H9 (cell line): ENCODE measurements around the gene RFX8. TPM values are rescaled to one million over a fixed set of nuclear protein-coding genes. Genes with fewer than 3 reads are reported as not detected.

Source experiments
- DNase-seq: peaks from one replicate; pipeline ENCODE4 v3.0.0-alpha.2; 2017
- H2AFZ ChIP-seq: one replicate; pipeline ENCODE4 v1.6.1; 2013; ENCODE audit warnings: mild to moderate bottlenecking, low read length, control low read depth, moderate library complexity
- H2AK5ac ChIP-seq: 2 replicates; pipeline ENCODE4 v1.6.1; 2013; ENCODE audit warnings: low read length, control low read depth, mixed read lengths; ENCODE audit not compliant: insufficient read length
- H2BK120ac ChIP-seq: one replicate; pipeline ENCODE4 v1.6.1; 2013; ENCODE audit warnings: low read depth, mild to moderate bottlenecking, low read length, control low read depth, inconsistent platforms; ENCODE audit not compliant: poor library complexity, severe bottlenecking
- H2BK12ac ChIP-seq: 2 replicates; pipeline ENCODE4 v1.6.1; 2013; ENCODE audit warnings: low read length, control low read depth, mixed read lengths, low read depth; ENCODE audit not compliant: insufficient read length
- H2BK15ac ChIP-seq: 2 replicates; pipeline ENCODE4 v1.6.1; 2013; ENCODE audit warnings: low read depth, low read length, control low read depth
- H2BK20ac ChIP-seq: one replicate; pipeline ENCODE4 v1.6.1; 2013; ENCODE audit warnings: low read depth, mild to moderate bottlenecking, low read length, control low read depth, inconsistent platforms; ENCODE audit not compliant: poor library complexity, severe bottlenecking
- H2BK5ac ChIP-seq: 2 replicates; pipeline ENCODE4 v1.6.1; 2013; ENCODE audit warnings: low read length, control low read depth, mixed read lengths; ENCODE audit not compliant: insufficient read length
- H3K14ac ChIP-seq: 2 replicates; pipeline ENCODE4 v1.6.1; 2013; ENCODE audit warnings: low read length, control low read depth; ENCODE audit not compliant: insufficient read depth
- H3K18ac ChIP-seq: 2 replicates; pipeline ENCODE4 v1.6.1; 2013; ENCODE audit warnings: low read depth, mild to moderate bottlenecking, mixed read lengths, low read length, control low read depth; ENCODE audit not compliant: insufficient read length
- H3K23ac ChIP-seq: 2 replicates; pipeline ENCODE4 v1.6.1; 2013; ENCODE audit warnings: low read length, control low read depth, mixed read lengths, low read depth; ENCODE audit not compliant: insufficient read length
- H3K23me2 ChIP-seq: 2 replicates; pipeline ENCODE4 v1.6.1; 2013; ENCODE audit warnings: low read depth, mild to moderate bottlenecking, mixed read lengths, low read length, control low read depth; ENCODE audit not compliant: insufficient read length, poor library complexity, severe bottlenecking
- H3K27ac ChIP-seq: 2 replicates; pipeline ENCODE4 v1.5.1; 2013; ENCODE audit warnings: low read length, control low read depth, mixed read lengths, low read depth; ENCODE audit not compliant: insufficient read length
- H3K27me3 ChIP-seq: 2 replicates; pipeline ENCODE4 v1.6.1; 2013; ENCODE audit warnings: low read length, control low read depth, inconsistent platforms; ENCODE audit not compliant: insufficient read depth
- H3K4ac ChIP-seq: 2 replicates; pipeline ENCODE4 v1.6.1; 2013; ENCODE audit warnings: low read depth, mild to moderate bottlenecking, control low read depth, inconsistent platforms, low read length, moderate library complexity
- H3K4me1 ChIP-seq: 2 replicates; pipeline ENCODE4 v1.6.1; 2013; ENCODE audit warnings: low read length, control low read depth, inconsistent platforms; ENCODE audit not compliant: insufficient read depth
- H3K4me2 ChIP-seq: 2 replicates; pipeline ENCODE4 v1.6.1; 2013; ENCODE audit warnings: low read length, control low read depth, mixed read lengths; ENCODE audit not compliant: insufficient read length, insufficient read depth
- H3K56ac ChIP-seq: 2 replicates; pipeline ENCODE4 v1.6.1; 2013; ENCODE audit warnings: low read depth, mild to moderate bottlenecking, mixed read lengths, low read length, control low read depth; ENCODE audit not compliant: insufficient read length
- H3K79me1 ChIP-seq: 2 replicates; pipeline ENCODE4 v1.6.1; 2013; ENCODE audit warnings: low read depth, mild to moderate bottlenecking, moderate library complexity, low read length, control low read depth, inconsistent platforms; ENCODE audit not compliant: insufficient read depth, poor library complexity, severe bottlenecking
- H3K79me2 ChIP-seq: 2 replicates; pipeline ENCODE4 v1.6.1; 2013; ENCODE audit warnings: low read length, control low read depth, inconsistent platforms; ENCODE audit not compliant: insufficient read depth
- H3K9ac ChIP-seq: 2 replicates; pipeline ENCODE4 v1.6.1; 2013; ENCODE audit warnings: low read length, control low read depth, mixed read lengths; ENCODE audit not compliant: insufficient read length; ENCODE audit errors: extremely low read depth
- H3K9me3 ChIP-seq: one replicate; pipeline ENCODE4 v1.6.1; 2013; ENCODE audit warnings: low read depth, low read length, inconsistent platforms; ENCODE audit not compliant: control insufficient read depth
- H3T11ph ChIP-seq: one replicate; pipeline ENCODE4 v1.6.1; 2013; ENCODE audit warnings: mild to moderate bottlenecking, low read length, control low read depth, inconsistent platforms
- H4K20me1 ChIP-seq: one replicate; pipeline ENCODE4 v1.6.1; 2013; ENCODE audit not compliant: control insufficient read depth, insufficient read length, insufficient read depth
- H4K5ac ChIP-seq: 2 replicates; pipeline ENCODE4 v1.6.1; 2013; ENCODE audit warnings: low read depth, mild to moderate bottlenecking, mixed read lengths, low read length, control low read depth; ENCODE audit not compliant: insufficient read length
- H4K8ac ChIP-seq: replicated peaks from 2 replicates; pipeline ENCODE4 v1.6.1; 2013; ENCODE audit warnings: low read length, control low read depth, mixed read lengths, low read depth; ENCODE audit not compliant: insufficient read length
- H4K91ac ChIP-seq: 2 replicates; pipeline ENCODE4 v1.6.1; 2013; ENCODE audit warnings: low read depth, mild to moderate bottlenecking, moderate library complexity, mixed read lengths, low read length, control low read depth; ENCODE audit not compliant: insufficient read length
- H3K27ac Mint-ChIP-seq, 3 experiments: 2 replicates in 2 of 3; 3 replicates in 1 of 3; pipeline ENCODE4 v1.8.0; 2020 to 2021; ENCODE audit warnings: mixed read lengths in 3 of 3, mild to moderate bottlenecking in 1 of 3, moderate library complexity in 1 of 3
- H3K27me3 Mint-ChIP-seq: 2 replicates; pipeline ENCODE4 v1.8.0; 2021; ENCODE audit warnings: low read depth, mild to moderate bottlenecking, moderate library complexity, mixed read lengths
- H3K36me3 Mint-ChIP-seq, 3 experiments: 2 replicates in 2 of 3; 3 replicates in 1 of 3; pipeline ENCODE4 v1.8.0; 2020 to 2021; ENCODE audit warnings: low read depth in 3 of 3, mixed read lengths in 3 of 3; ENCODE audit not compliant: insufficient read depth in 1 of 3
- H3K4me1 Mint-ChIP-seq, 2 experiments: 2 replicates each; pipeline ENCODE4 v1.8.0; 2020; ENCODE audit warnings: mixed read lengths in 2 of 2
- H3K4me3 Mint-ChIP-seq, 2 experiments: 2 replicates in 1 of 2; 3 replicates in 1 of 2; pipeline ENCODE4 v1.8.0; 2020 to 2021; ENCODE audit warnings: mild to moderate bottlenecking in 2 of 2, mixed read lengths in 2 of 2, moderate library complexity in 1 of 2
- H3K9me3 Mint-ChIP-seq, 2 experiments: 2 replicates in 1 of 2; 3 replicates in 1 of 2; pipeline ENCODE4 v1.8.0; 2020; ENCODE audit warnings: mild to moderate bottlenecking in 2 of 2, mixed read lengths in 2 of 2, moderate library complexity in 1 of 2
- WGBS: extraction: QIAGEN DNeasy Blood & Tissue Kit; methylation state at CpG from one replicate; pipeline ENCODE4 v1.1.7; 2013; ENCODE audit warnings: missing lambda C conversion rate, low lambda C conversion rate, mixed read lengths; ENCODE audit not compliant: insufficient read length; ENCODE audit errors: extremely low coverage; 5-methylcytosine and 5-hydroxymethylcytosine counted together
- total RNA-seq: library from RNA; stranded (reverse); gene quantifications from 2 replicates; pipeline ENCODE4 v1.2.1, GENCODE V29; 2021
- TF ChIP-seq, protein P1 (sequence below): fragments of 200-600 bp; sonication (generic); conservative IDR thresholded peaks from 3 replicates; pipeline ENCODE4 v1.8.0; 2021; ENCODE audit warnings: antibody characterized with exemption, mild to moderate bottlenecking

The RFX8 gene
- total RNA-seq, 1 experiment from 2014 or later: 0.22 TPM

DNA sequence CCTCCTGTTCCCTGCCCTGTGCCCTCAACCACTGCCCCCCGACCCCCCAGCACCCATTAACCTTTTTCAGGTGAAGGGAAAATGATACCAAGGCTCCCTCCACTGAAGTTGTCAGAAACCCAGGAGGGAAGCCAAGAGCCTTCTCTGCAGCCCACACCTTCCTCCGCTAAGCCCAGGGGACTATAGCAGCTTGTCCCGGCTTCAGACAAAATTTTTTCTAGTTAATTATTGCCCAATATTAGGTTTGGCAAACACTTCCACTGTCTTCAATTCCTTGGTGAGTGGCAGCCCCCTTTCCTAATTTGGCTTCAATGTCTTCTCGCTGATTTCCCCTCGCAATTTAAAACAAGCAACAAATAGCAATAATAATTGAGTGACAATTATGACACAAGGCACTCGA, 23.9 kb downstream of the RFX8 start:
- Histone ChIP-seq H3K4ac (no peak overlapping the region), H3K14ac (no peak overlapping the region), H3T11ph (no peak overlapping the region), H2AFZ (no peak overlapping the region), H2BK20ac (no peak overlapping the region), H3K18ac (no peak overlapping the region), H3K9ac (no peak overlapping the region), H4K8ac (no peak overlapping the region), H2BK12ac (no peak overlapping the region), H2BK120ac (no peak overlapping the region), H3K27me3 (no peaks in the 10 kb centered on the region), H3K23ac (no peak overlapping the region), H3K56ac (no peak overlapping the region), H3K4me2 (no peak overlapping the region), H3K27ac (no peak overlapping the region), H2BK5ac (no peak overlapping the region), H3K9me3 (no peaks in the 10 kb centered on the region), H2AK5ac (no peak overlapping the region), H3K23me2 (no peaks in the 10 kb centered on the region), H3K79me2 (no peaks in the 10 kb centered on the region), H4K91ac (no peak overlapping the region), H3K79me1 (no peaks in the 10 kb centered on the region), H4K20me1 (no peaks in the 10 kb centered on the region), H4K5ac (no peak overlapping the region), H3K4me1 (no peaks in the 10 kb centered on the region), H2BK15ac (no peak overlapping the region)
- Mint-ChIP-seq H3K27me3 (peaks cover 2% of the 10 kb centered on the region; the same call in 1 of the 2 replicates), H3K4me1 (peaks cover 0 to 5% of the 10 kb centered on the region in 2 experiments; a peak in 2 of 4 replicates), H3K36me3 (no peaks in the 10 kb centered on the region), H3K27ac (no peak overlapping the region; a peak in 1 of 7 replicates), H3K9me3 (peaks cover 4 to 7% of the 10 kb centered on the region in 2 experiments; a peak in 4 of 5 replicates), H3K4me3 (no peak overlapping the region)
- TF ChIP-seq, protein P1, sequence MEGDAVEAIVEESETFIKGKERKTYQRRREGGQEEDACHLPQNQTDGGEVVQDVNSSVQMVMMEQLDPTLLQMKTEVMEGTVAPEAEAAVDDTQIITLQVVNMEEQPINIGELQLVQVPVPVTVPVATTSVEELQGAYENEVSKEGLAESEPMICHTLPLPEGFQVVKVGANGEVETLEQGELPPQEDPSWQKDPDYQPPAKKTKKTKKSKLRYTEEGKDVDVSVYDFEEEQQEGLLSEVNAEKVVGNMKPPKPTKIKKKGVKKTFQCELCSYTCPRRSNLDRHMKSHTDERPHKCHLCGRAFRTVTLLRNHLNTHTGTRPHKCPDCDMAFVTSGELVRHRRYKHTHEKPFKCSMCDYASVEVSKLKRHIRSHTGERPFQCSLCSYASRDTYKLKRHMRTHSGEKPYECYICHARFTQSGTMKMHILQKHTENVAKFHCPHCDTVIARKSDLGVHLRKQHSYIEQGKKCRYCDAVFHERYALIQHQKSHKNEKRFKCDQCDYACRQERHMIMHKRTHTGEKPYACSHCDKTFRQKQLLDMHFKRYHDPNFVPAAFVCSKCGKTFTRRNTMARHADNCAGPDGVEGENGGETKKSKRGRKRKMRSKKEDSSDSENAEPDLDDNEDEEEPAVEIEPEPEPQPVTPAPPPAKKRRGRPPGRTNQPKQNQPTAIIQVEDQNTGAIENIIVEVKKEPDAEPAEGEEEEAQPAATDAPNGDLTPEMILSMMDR: no peak
- WGBS: no CpG with 5 or more reads among the region's 6 CpGs
- DNase-seq: no peak
